Activated T-cell treated with anti-CD3 and anti-CD28 coated beads, Interleukin-2, amount 50 U/mL, for 48 hours (primary cell): ENCODE data around the gene FOXO3.
A peak's percentile ranks its signal among the peaks of the same experiment; 100 is the strongest.
"Not testable (repeated sequence)": the region's sequence is repeated elsewhere in the genome, so short reads cannot be mapped to it uniquely, and the experiment has no call there.

Experiments used
- DNase-seq, 2 experiments: peaks; one replicate each; pipeline ENCODE4 v3.0.0-alpha.2; 2020

Gene FOXO3

DNA sequence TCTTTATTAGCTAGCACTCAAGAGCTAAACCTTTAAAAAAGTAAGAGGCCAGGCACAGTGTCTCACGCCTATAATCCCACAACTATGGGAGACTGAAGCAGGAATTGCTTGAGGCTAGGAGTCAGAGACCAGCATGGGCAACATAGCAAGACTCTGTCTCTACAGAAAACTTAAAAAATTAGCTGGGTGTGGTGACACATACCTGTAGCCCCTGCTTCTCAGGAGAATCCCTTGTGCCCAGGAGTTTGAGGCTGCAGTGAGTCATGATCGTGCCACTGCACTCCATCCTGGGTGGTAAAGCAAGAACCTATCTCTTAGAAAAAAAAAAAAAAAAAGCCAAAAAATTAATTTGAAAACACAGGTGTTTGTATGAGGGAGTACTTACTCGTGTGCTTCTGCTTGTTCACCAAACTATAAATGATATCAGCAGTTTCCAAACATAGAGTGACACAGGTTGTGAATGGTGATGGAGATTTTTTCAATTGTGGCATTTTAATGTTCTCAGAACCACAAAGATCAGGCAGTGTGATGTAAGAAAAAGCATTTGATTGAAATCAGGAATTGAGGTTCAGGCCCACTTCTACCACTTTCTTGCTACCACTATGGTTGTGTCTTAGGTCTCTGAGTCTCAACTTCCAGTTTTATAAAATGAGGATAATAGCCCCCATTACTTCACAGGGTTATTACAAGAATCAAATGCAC is 104.9 kb downstream of the FOXO3 start:
- peak; percentile 30 to 41 for DNase-seq

DNA sequence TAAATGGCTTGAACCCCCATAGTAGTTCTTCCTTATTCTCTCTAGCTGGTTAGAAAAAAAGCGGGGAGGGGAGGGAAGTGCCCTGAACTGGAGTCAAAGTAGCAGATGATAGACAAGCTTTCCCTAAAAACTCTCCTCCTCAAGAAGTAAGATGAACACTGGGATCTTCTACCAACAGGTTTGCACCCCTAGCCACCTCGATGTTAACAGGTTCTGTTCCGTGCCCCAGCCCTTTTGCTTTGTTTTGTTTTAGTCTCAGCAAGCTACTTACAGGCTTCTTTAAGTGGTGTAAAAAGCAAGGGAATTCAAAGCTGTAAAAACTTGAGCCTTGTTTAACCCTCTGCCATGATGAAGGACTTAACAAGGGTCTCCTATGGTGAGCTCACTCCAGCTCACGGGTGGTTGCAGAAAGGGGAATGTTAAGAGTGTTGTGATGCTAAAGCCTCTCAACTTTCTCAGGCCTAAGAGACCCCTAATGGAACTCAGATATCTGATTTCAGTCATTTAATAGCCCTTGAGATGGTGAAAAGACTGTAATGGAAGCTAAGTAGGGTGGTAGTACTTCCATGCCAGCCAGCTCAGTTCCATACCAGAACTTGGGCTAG is 106.0 kb downstream of the FOXO3 start:
- DNase-seq = no peak

DNA sequence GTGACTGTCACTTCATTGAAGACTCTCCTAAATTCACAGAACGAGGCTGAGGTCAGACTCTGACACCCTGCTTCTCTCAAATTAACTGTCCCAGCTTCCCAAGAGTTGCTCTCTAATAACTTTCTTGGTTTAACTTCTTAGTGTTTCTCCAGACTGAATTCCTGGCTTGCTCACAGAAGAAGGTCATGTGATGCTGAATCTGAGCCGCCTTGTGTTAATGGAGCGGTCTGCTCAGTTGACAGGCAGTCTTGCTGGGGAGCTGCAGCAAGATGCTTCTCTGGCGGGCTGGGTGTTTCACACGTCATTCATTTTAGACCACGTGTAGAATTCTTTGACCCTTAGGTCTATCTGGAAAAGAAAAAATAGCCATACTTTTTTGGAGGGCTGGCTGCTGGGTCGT is 107.3 kb downstream of the FOXO3 start:
- no peak for DNase-seq

DNA sequence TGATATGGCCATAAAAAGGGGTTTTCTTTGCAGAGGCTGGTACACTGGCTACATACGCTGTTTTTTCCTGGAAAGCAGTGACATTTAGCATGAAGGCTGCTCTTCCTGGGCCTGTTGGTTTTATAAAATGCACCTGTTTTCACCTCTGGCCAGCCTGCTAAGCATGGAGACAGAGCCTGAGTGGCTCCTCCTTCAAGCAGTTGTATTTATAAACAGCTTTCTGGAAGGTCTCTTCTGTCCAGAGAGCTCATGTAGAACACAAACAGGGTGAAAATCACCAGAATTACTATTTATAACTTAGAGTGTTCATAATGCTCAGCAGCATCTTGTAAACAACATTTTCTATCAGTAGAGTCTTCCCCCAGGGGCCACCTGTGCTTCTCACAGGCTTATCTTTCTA is 109.0 kb downstream of the FOXO3 start:
- DNase-seq = no peak

DNA sequence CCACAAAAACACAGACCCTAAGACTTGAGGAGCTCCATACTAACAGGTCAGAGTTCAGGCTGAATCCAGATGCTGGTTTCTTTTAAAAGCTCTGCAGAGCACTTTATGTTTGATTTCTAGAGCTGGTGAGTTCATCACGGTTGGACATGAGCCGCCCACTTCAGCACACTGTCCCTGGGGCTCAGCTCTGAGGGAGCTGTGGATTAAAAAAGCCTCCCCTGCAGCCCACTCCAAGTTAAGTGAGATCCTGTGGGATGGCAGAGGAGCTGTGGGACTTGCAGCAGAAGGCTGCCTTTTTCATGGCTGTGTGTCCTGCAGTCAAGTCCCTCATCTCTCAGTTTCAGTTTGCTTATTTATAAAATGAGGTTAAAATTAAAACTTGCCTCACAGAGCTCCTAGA is 110.5 kb downstream of the FOXO3 start:
- no peak for DNase-seq

DNA sequence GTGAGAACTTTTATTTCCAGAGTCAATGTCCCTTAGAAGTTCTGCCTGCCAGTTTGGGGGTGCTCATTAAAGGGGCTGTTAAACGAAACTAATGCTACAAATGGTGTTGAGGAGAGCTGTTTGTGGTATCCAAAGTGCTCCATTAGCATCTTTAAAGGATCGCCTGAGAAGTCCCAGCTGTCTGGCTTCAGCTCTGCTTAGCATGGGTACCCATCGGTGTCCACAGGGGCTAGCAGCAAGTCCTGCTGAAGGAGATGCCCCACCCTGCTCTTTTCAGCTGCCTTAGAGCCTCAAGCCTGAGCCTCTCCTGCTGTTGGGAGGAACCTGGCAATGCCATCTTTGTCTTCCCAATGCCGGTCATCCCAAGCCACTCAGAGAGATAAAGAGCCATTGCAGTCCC is 111.1 kb downstream of the FOXO3 start:
- no peak for DNase-seq

DNA sequence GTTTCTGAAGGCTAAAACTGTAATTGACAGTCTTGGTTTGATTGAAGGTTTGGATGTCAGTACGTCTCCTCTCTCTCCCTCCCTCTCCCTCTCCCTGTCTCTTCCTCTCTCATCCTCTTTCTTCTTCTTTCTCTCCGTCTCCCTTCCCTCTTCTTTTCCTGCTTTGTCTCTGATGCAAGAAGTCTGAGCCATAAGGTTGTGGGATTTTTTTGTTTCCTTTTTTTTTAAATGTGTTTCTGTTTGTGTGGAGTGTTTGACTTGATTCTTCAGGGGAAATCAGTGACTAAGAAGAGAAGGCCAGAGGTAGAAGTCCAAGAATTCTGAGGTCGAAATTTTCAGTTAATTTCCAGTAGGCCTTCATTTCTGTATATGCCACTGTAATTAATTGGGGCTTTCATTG is 111.9 kb downstream of the FOXO3 start:
- DNase-seq = no peak

DNA sequence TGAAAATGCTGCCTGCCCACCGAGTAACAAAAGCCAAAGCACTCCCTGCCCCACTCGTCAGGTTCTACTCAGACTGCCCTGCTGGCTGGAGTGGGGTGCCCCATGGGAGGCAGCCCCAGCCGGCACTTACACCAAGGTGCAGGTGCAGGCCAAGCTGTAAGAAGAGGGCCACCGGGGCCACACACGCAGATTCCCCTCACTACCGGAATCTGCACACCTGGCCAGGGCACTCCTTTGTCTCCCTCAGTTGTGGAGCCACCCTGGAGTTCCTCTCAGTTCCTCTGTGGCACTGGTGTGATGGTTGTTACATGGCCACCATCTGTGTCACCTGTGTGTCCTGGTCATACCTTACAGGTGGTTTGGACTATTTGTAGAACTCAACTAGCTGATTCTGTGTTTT is 112.4 kb downstream of the FOXO3 start:
- DNase-seq = no peak

DNA sequence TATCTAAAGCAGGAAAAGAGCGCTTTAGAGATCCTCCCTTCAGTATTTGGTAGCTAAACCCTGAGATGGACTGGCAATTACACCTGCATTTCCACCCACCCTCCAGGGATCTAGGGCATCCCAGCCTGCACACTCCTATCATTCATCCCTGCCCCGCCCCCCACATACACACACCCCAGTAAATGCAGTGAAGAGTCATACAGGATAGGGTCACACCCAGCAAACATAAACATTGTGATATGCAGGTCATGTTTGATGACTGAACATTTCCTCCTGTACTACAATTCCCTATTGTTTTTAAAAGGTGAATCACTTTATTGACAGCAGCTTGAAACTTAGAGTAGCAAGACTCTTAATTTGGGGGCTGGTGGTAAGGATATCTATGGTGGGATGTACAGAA is 112.9 kb downstream of the FOXO3 start:
- no peak for DNase-seq

DNA sequence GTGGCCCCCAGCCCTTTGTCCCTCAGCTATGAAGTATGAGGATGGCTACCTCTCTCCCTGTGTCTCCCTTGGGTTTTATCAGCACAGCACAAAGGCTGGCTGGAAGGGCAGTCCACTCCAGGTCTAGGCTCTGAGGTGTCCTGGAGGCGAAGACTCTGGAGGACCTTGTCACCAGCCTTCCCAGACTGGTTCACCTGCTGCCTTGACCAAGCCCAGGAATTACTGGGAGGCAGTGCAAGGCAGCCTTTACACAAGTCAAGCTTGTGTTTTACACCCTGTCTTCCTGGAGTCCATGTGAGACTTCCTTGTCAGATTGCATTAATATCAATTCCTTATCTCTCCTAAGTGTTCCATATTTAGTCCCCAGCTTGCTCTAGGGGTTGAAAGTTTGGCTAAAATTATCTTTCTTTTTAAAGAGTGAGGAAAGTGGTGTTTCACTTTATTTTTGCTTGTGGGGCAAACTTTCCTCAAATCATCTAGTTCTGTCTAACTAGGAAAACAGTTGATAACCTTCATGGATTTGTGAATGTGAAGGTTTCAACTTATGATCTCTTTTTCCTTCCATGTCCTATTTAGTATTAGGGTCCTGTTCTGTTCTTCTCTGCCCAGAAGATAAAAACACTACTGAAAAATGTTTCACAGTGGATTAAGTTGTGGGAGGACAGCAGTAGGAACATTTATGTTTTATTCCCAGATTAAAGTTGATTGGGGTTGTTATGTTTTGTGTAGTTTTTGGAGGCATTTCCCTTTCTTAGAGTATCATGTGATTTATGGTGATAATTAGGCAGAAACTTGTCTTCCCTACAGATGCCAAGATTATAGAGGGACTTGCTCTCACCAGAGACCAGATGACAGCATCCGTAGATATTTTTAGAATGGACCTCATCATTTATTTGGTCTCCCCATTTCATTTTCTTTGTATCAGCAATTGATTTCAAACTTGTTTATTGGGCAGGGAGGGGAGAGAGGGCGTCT is 114.8 kb downstream of the FOXO3 start:
- DNase-seq = no peak

DNA sequence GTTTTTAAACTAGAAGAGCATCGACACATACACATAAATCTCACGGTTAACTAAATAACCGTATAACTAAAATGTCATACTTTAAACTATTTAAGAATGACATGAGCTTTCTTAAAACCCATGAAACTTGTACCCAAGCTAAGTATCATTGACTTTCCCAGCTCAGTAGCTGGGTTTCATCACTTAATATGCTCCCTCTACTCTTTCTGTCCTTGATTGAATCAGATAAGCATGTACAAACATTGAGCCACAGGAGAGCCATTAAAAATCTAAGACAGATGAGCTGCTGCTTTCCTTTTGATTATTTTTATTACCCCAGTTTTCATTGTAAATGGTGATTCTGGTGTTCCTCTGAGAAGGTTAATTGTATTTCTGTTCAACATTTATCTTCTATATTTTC is 115.8 kb downstream of the FOXO3 start:
- no peak for DNase-seq

DNA sequence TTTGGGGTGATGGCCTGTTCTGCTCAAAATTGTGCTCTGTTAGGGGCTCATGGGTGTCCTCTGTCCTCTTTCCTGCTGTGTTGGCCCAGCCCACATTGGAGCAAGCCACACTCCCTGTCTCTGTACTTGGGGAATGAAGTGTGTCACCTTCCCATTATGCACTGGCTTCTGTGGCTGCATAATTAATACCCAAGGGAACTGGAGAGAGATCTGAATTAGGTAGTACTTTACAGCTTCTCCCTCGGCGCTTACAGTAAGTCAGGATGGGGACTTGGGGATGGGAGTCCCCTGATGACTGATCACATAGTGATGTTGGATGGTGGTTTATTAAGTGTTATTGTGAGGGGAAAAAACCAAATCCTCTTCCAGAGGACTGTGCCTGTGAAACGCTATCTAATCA is 116.6 kb downstream of the FOXO3 start:
- DNase-seq = no peak

DNA sequence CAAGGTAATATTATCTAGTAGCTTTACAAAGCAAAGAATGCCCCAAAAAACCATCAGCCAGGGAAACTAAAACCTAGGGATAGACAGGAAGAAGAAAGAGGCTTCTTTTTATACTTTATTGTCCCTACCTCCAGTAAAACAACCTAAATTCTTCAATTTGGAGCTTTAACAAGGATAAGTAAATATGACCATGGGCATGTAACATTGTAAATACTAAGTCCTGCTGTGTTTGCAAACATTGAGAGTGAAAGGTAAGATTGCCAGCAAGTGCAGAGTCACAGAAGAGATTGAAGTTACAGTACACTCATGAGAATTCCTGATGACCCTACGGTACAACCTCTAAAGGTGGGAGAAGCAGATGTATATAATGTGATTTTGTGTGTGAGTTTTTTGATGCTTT is 117.2 kb downstream of the FOXO3 start:
- DNase-seq = no peak

DNA sequence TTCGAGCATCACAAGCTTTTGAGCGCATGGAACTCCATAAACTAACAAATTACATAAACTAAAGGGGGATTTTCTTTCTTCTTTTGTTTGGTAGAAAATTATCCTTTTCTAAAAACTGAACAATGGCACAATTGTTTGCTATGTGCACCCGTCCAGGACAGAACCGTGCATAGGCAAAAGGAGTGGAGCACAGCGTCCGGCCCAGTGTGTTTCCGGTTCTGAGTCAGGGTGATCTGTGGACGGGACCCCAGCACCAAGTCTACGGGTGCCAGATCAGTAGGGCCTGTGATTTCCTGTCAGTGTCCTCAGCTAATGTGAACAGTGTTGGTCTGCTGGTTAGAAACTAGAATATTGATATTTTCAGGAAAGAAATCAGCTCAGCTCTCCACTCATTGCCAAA is 119.6 kb downstream of the FOXO3 start:
- not testable (repeated sequence) for DNase-seq

DNA sequence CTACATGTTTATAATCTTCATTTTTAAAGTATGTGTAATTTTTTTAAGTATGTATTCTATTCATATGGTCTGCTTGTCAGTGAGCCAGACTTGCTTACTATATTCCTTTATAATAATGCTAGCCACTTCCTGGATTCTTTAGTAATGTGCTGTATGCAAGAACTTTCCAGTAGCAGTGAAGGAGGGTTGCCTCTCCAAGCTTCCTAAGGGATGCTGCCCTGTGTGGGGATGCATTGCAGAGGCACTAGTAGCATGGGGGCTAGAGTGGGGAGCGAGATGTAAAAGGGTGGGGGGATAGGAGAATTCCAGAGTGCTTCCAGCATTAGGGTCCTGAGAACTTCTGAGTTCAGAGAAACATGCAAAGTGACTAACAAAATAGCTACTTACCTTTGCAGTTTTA is 121.0 kb downstream of the FOXO3 start:
- not testable (repeated sequence) for DNase-seq

DNA sequence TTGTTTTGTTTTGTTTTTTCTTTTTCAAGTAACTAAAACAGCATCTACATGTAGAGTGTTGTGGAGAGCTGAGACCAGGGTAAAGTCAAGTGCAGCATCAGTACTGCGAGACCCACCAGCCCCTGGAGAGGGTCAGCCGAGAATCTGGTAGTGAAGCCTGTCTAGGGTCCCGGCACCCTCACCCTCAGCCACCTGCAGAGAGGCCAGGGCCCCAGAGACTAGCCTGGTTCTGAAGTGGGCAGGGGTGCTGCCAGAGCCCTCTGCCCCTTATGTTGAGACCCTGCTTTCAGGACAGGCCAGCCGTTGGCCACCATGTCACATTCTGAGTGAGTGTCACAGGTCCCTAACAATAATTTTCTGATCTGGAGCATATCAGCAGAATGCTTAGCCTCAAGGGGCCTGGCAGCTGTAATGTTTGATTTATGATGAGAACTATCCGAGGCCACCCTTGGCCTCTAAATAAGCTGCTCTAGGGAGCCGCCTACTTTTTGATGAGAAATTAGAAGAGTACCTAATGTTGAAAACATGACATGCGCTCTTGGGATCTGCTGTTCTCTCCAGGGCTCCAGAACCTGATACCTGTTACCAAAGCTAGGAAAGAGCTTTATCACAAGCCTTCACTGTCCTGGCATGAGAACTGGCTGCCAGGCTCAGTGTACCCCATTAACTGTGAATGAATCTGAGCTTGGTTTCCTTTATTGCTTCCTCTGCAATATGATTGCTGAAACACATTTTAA is 121.8 kb downstream of the FOXO3 start:
- not testable (repeated sequence) for DNase-seq

DNA sequence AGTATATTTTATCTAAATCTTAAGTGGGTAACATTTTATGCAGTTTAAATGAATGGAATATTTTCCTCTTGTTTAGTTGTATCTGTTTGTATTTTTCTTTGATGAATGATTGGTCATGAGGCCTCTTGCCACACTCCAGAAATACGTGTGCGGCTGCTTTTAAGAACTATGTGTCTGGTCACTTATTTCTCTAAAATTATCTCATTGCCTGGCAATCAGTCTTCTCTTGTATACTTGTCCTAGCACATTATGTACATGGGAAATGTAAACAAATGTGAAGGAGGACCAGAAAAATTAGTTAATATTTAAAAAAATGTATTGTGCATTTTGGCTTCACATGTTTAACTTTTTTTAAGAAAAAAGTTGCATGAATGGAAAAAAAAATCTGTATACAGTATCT is 123.3 kb downstream of the FOXO3 start:
- DNase-seq = not testable (repeated sequence)

DNA sequence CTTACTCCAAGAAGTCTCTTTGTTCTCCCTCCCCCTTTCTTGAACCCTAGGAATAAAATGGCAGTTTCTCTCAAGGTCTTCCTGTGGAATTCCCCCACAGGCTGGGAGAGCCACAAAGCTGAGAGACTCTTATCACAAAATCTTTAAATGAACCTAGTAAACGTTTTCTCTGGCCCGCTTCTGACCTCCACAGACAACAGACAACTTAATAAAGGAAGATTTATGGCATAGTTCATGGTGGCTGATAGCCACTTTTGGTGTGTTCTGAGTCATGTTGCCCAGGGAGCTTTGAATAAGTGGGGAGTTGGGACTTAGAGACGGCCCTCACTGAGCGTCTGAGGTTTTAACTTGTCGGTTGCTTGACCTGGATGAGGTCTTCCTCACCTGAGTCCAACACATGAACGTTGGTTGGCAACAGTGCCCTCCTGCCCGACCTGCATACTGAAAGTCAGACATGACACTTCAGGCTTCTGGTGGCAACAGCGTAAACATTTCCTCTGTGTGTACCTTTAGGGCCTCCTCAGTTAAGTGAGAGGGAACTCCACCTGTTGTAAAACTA is 124.1 kb downstream of the FOXO3 start:
- DNase-seq = no peak

DNA sequence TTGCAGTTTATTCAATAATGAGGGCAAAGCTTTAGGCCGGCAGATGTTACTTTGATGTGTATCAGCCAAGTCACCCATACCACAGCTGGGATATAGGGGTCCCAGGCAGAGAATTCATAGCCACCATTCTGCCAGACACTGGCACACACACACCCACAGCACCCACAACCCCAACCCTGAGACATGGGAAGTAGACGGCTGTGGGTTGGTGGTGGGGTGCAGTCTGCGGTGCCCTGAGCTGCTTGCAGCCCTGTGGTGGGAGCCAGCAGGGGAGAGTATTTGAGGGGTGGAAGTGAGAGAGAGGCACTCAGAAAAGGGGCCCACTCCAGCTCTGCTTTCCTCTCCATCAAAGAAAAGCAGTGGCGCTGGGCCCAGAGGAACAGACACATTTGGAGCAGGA is 125.3 kb downstream of the FOXO3 start:
- DNase-seq = no peak

DNA sequence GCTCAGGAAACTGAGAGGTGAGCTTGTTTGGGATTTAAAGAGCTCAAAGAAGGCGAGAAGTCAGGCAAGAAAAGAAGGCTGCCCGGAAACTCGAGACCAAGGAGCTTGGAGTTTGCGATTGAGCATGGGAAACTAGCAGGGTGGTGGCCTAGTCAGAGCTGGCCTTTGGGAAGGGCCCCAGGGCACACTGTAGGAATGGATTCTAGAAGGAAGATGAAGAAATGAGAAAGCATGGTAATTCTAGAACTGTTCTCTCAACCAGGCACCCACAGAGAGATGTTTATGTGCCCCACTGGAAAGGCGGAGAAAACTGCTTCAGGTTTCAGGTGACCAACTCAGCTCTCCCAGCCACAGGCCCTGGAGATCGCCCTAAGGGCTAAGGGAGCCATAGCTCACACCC is 126.2 kb downstream of the FOXO3 start:
- no peak for DNase-seq

DNA sequence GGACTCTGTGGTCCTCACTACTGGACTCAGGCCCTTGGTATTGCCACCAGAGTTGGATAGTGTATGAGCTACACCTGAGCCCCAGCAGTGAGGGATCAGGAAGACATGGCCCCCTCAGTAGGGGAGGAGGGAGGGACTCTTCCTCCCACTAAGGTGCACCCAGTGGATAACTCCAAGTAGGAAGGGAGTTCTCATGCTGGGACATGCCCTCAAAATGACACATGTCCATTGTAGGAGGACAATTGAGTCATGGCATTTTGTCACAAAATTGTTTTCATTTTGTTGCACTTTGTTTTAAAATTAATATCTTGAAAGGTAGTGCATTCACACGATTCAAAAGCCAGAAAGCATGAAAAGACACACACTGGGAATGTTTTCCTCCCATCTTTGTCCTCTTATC is 127.2 kb downstream of the FOXO3 start:
- DNase-seq = no peak

DNA sequence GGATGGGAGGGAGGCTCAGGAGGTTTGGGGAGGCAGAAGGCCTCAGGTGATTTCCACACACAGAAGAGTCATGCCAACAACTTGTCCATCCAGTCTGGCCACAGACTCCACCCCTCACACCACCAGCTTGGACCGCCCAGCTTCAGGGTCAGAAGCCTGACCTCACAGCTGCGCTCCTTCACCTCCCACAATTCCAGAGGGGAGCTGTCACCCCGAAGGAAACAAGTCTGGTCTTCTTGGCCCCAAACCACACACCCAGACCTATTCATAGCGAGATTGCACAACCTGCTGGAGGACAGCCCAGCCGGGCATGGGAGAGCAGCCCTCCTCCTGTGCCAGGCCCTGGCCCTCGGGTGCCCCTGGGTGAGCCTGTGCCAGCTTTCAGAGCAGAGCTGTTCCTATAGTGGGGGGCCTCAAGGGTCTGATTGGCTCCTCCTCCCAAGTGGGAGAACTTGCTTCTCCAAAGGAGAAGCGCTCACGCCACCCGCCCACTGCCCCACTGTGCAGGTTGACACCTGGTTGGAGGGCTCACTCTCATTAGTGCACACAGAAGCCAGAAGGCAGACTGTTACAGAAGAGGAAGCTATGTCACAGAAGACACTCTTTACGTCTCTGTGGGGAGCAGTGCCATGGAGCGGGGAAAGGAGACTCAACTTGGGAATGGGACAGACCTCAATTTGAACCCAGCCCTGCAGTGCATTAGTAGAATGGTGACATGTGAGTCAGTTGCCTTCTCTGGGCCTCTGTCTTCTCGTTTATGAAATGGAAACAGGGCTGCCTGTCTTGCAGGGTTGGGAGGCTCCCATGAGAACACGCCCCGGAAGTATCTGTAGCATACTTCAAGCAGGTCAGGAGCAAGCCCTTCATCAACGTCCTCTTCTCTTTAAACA is 128.8 kb downstream of the FOXO3 start:
- DNase-seq = no peak
